Measurements from ENCODE around the gene SPATA31A7.
"Not testable (repeated sequence)": the region's sequence is repeated elsewhere in the genome, so short reads cannot be mapped to it uniquely, and the experiment has no call there.

The SPATA31A7 gene

GRCh38 chr9:61189736-61190135 lies at the start of gene SPATA31A7:
SPATA31A7 (plus strand) TSS chr9:61190036; CDS start chr9:61190065, 29 bp downstream.
- not testable (repeated sequence) for H3K4me2 ChIP-seq (ENCODE audit: insufficient read depth, low read length); H3K4me1 ChIP-seq (ENCODE audit: insufficient read depth, low read length); H3K36me3 ChIP-seq (ENCODE audit: insufficient read depth, low read length); H4K20me1 ChIP-seq (ENCODE audit: insufficient read depth, low read length); H3K9me3 ChIP-seq (ENCODE audit: insufficient read depth, low read length, severe bottlenecking); H3K9ac ChIP-seq (ENCODE audit: low read depth, low read length); H2AFZ ChIP-seq (ENCODE audit: low read depth, low read length); ATAC-seq (ENCODE audit: insufficient read depth, low read depth); H3K79me2 ChIP-seq (ENCODE audit: insufficient read depth, low read length); H3K27ac ChIP-seq (ENCODE audit: low read length); DNase-seq; H3K27me3 ChIP-seq (ENCODE audit: insufficient read depth, low read length, poor library complexity); H3K4me3 ChIP-seq (ENCODE audit: low read depth in 1 of 2, low read length in 2 of 2)

DNA sequence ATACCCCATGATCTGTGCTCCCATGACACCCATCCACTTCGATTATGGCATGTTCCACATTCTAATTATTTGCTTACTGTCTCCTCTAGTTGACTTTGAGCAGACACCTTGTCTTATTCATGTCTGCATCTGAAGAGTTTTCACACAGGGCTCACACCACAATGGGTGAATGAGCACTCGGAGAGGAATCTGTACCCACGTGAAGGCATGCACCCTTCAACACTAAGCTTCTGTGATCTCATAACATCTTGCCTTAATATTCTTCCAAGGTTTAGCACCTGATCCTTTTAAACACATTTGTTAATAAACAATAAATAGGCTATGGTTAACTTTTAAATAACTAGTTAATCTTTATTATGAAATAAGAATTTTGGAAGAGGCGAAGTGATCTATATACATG lies 36.6 kb downstream of the SPATA31A7 start:
- not testable (repeated sequence) for H3K79me2 ChIP-seq (ENCODE audit: insufficient read depth, low read length); H3K27me3 ChIP-seq (ENCODE audit: insufficient read depth, low read length, poor library complexity); H3K9ac ChIP-seq (ENCODE audit: low read depth, low read length); H2AFZ ChIP-seq (ENCODE audit: low read depth, low read length); H3K4me3 ChIP-seq (ENCODE audit: low read depth in 1 of 2, low read length in 2 of 2); H3K4me1 ChIP-seq (ENCODE audit: insufficient read depth, low read length); H3K9me3 ChIP-seq (ENCODE audit: insufficient read depth, low read length, severe bottlenecking); H3K36me3 ChIP-seq (ENCODE audit: insufficient read depth, low read length); DNase-seq; H3K27ac ChIP-seq (ENCODE audit: low read length); ATAC-seq (ENCODE audit: insufficient read depth, low read depth); H4K20me1 ChIP-seq (ENCODE audit: insufficient read depth, low read length); H3K4me2 ChIP-seq (ENCODE audit: insufficient read depth, low read length)
